Karpas-422 (cell line): ENCODE data around the gene TRAPPC2L. TPM values are rescaled to one million over a fixed set of nuclear protein-coding genes. Genes with fewer than 3 reads are reported as not detected.

Experiments used
- DNase-seq: peaks from one replicate; pipeline ENCODE4 v3.0.0-alpha.2; 2015
- H2AFZ ChIP-seq: fragments of 200-600 bp; sonication (generic); 2 replicates; pipeline ENCODE4 v1.6.1; 2014; ENCODE audit warnings: antibody characterized with exemption, low read length, mixed read lengths
- H3K27ac ChIP-seq: fragments of 200-600 bp; sonication (generic); 2 replicates; pipeline ENCODE4 v1.5.1; 2014; ENCODE audit warnings: mild to moderate bottlenecking, low read length, moderate library complexity
- H3K27me3 ChIP-seq: fragments of 200-600 bp; sonication (generic); 2 replicates; pipeline ENCODE4 v1.6.1; 2014; ENCODE audit warnings: low read length, mixed read lengths
- H3K36me3 ChIP-seq: fragments of 200-600 bp; sonication (generic); 2 replicates; pipeline ENCODE4 v1.6.1; 2014; ENCODE audit warnings: low read length, mixed read lengths; ENCODE audit not compliant: insufficient read depth
- H3K4me1 ChIP-seq: fragments of 200-600 bp; sonication (generic); 2 replicates; pipeline ENCODE4 v1.6.1; 2014; ENCODE audit warnings: mild to moderate bottlenecking, low read length, mixed read lengths
- H3K4me2 ChIP-seq: fragments of 200-600 bp; sonication (generic); 2 replicates; pipeline ENCODE4 v1.6.1; 2014; ENCODE audit warnings: low read length, low read depth, mild to moderate bottlenecking; ENCODE audit not compliant: poor library complexity, severe bottlenecking
- H3K4me3 ChIP-seq: fragments of 200-600 bp; sonication (generic); 2 replicates; pipeline ENCODE4 v1.5.1; 2014; ENCODE audit warnings: mild to moderate bottlenecking, antibody characterized with exemption, low read length, mixed read lengths
- H3K79me2 ChIP-seq: fragments of 200-600 bp; sonication (generic); 2 replicates; pipeline ENCODE4 v1.6.1; 2014; ENCODE audit warnings: mild to moderate bottlenecking, low read length, mixed read lengths
- H3K9ac ChIP-seq: fragments of 200-600 bp; sonication (generic); 2 replicates; pipeline ENCODE4 v1.6.0; 2014; ENCODE audit warnings: low read length
- H3K9me2 ChIP-seq: fragments of 200-600 bp; sonication (generic), shearing (Covaris generic); replicated peaks from 2 replicates; pipeline ENCODE4 v1.6.0; 2014; ENCODE audit warnings: mild to moderate bottlenecking, low read length, moderate library complexity; ENCODE audit not compliant: insufficient read depth
- H3K9me3 ChIP-seq: fragments of 300-700, 200-600 bp; sonication (generic); 2 replicates; pipeline ENCODE4 v1.6.1; 2014; ENCODE audit warnings: low read length, mixed read lengths
- H4K20me1 ChIP-seq: fragments of 200-600 bp; sonication (generic); 2 replicates; pipeline ENCODE4 v1.6.1; 2014; ENCODE audit warnings: mild to moderate bottlenecking, antibody characterized with exemption, low read length, low read depth; ENCODE audit not compliant: insufficient read depth
- total RNA-seq: library from RNA; depleted of rRNA; stranded (reverse); fragments of >200 nt; shearing (Covaris generic); gene quantifications from 2 replicates; pipeline ENCODE4 v1.2.3, GENCODE V29; 2014; ENCODE audit warnings: low replicate concordance

The TRAPPC2L gene
- total RNA-seq, 1 experiment from 2014 or later = 84.6 TPM

- Histone ChIP-seq H3K4me3 (no peak overlapping the region), H3K79me2 (no peaks in the 10 kb centered on the region), H4K20me1 (no peaks in the 10 kb centered on the region), H3K4me2 (no peak overlapping the region), H3K27ac (no peak overlapping the region), H2AFZ (no peak overlapping the region), H3K36me3 (no peaks in the 10 kb centered on the region), H3K9me2 (no peaks in the 10 kb centered on the region), H3K27me3 (no peaks in the 10 kb centered on the region), H3K9me3 (no peaks in the 10 kb centered on the region), H3K4me1 (no peaks in the 10 kb centered on the region), H3K9ac (no peak overlapping the region)
- peak; percentile 81 for DNase-seq
Observed at GRCh38 chr16:88882358-88883030, 25.6 kb downstream of the TRAPPC2L start.

GRCh38 chr16:88883117-88883895 is 26.4 kb downstream of the TRAPPC2L start:
- H3K27me3 ChIP-seq = no peaks in the 10 kb centered on the region
- H4K20me1 ChIP-seq = no peaks in the 10 kb centered on the region
- no peaks in the 10 kb centered on the region for H3K9me2 ChIP-seq

GRCh38 chr16:88883946-88884345 is 27.0 kb downstream of the TRAPPC2L start:
- Histone ChIP-seq H3K9me3 (no peaks in the 10 kb centered on the region), H2AFZ (no peak overlapping the region), H3K9me2 (no peaks in the 10 kb centered on the region), H3K4me3 (no peak overlapping the region), H3K4me2 (no peak overlapping the region), H3K4me1 (no peaks in the 10 kb centered on the region), H3K27me3 (no peaks in the 10 kb centered on the region), H4K20me1 (no peaks in the 10 kb centered on the region), H3K27ac (no peak overlapping the region), H3K79me2 (no peaks in the 10 kb centered on the region), H3K9ac (no peak overlapping the region), H3K36me3 (no peaks in the 10 kb centered on the region)
- DNase-seq = no peak

More at GRCh38 chr16:88883117-88883895, 26.4 kb downstream of the TRAPPC2L start:
- Histone ChIP-seq H3K9me3 (no peaks in the 10 kb centered on the region), H3K79me2 (no peaks in the 10 kb centered on the region), H3K4me1 (no peaks in the 10 kb centered on the region), H3K4me2 (no peak overlapping the region), H3K4me3 (no peak overlapping the region), H3K27ac (no peak overlapping the region), H3K9ac (no peak overlapping the region), H2AFZ (no peak overlapping the region), H3K36me3 (no peaks in the 10 kb centered on the region)
- no peak for DNase-seq

- Histone ChIP-seq H3K9me3 (no peaks in the 10 kb centered on the region), H3K4me1 (no peaks in the 10 kb centered on the region), H3K27ac (no peak overlapping the region), H4K20me1 (no peaks in the 10 kb centered on the region), H3K4me2 (no peak overlapping the region), H3K4me3 (no peak overlapping the region), H3K9ac (no peak overlapping the region), H3K36me3 (no peaks in the 10 kb centered on the region), H3K9me2 (no peaks in the 10 kb centered on the region), H3K79me2 (no peaks in the 10 kb centered on the region), H3K27me3 (no peaks in the 10 kb centered on the region), H2AFZ (no peak overlapping the region)
- no peak for DNase-seq
Observed at GRCh38 chr16:88884569-88885271, 27.8 kb downstream of the TRAPPC2L start.

DNA sequence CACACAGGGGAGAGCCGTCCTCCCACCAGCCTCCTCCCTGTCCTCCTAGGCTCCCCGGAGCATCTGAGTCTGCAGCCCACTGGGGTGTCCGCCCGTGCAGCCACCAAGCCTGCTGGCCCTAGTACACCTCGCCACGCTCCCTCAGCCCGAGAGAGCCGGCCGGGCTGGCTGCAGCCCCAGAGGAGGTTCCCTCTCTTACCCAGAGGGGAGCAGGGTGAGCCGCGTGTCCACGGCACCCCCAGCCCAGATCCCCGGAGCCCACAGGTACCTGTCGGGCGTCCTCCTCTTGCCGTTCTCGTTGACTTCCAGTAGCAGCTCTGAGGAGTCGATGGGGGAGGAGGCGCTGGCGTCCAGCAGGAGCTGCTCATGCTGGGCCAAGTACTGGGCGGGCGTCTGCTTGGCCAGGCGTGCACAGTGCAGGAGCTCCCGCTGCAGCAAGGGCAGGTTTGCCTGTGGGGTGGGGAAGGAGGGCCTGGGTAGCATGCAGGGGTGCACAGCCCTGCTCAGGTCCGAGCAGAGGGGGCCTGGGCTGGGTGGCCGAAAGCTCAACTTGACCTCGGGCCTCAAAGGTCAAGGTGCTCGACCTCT is 28.9 kb downstream of the TRAPPC2L start:
- Histone ChIP-seq H3K9ac (no peak overlapping the region), H3K4me3 (no peak overlapping the region), H3K4me1 (no peaks in the 10 kb centered on the region), H3K27ac (no peak overlapping the region), H3K79me2 (no peaks in the 10 kb centered on the region), H4K20me1 (no peaks in the 10 kb centered on the region), H3K9me2 (no peaks in the 10 kb centered on the region), H3K27me3 (no peaks in the 10 kb centered on the region), H3K4me2 (no peak overlapping the region), H3K9me3 (no peaks in the 10 kb centered on the region), H2AFZ (no peak overlapping the region), H3K36me3 (no peaks in the 10 kb centered on the region)
- no peak for DNase-seq

DNA sequence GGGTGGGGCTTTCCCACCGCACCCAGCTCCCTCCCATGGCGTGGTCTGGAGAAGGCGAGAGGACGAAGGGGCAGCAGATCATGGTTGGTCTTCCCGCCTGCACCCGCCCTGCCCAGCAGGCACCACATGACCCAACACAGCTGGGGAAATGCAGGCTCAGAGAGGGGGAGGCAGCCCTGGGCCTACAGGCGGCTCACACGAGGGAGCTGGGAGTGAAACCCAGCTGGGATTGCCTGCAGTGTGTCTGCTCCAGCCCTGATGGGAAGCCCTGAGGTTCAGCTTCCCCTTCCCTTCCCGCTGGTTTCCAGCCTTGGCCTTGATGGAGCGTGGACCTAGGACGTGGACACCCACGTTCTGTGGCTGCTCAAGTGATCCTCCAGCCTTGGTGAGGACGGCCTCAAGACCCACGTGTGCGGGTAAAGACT is 29.5 kb downstream of the TRAPPC2L start:
- Histone ChIP-seq H3K27ac (no peak overlapping the region), H3K4me3 (no peak overlapping the region), H3K4me2 (no peak overlapping the region), H3K4me1 (no peaks in the 10 kb centered on the region), H3K9ac (no peak overlapping the region), H2AFZ (no peak overlapping the region), H3K9me3 (no peaks in the 10 kb centered on the region), H4K20me1 (no peaks in the 10 kb centered on the region), H3K27me3 (no peaks in the 10 kb centered on the region), H3K9me2 (no peaks in the 10 kb centered on the region), H3K36me3 (no peaks in the 10 kb centered on the region), H3K79me2 (no peaks in the 10 kb centered on the region)
- DNase-seq = no peak

DNA sequence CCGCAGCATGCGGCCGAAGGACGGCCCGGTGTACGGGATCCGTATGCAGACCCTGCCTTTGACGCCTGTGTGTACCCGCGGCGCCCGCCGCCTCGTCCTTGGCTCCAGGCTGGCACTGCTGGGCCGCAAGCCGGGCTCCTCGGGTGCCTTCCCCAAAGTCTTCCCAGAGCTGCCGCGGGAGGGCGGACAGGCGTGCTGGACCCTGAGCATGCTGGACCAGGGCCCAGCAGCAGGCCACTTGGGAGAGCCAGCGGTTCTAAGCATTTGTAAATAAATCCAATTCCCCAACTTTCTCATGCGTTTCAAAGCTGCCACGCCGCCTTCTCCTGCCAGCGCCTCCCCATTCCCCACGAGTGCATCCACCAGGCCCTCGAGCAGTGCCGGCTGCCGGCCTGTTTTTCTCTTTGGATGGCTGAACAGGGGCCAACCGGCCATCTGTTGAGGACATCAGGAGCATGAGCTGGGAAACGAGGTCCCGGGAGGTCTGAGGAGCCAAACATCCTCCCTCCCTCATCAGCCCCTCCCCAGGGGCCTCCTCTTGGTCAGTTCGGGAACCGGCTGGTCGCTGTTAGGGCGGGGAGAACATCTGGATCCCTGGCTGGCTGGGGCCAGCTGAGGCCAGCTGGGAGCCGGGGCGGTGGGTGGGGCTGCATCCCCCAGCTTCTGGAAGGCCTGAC is 30.1 kb downstream of the TRAPPC2L start:
- H3K27ac ChIP-seq = no peak overlapping the region
- no peaks in the 10 kb centered on the region for H3K4me1 ChIP-seq
- no peak overlapping the region for H3K4me2 ChIP-seq
- H3K4me3 ChIP-seq = no peak overlapping the region
- no peak overlapping the region for H3K9ac ChIP-seq
- no peaks in the 10 kb centered on the region for H3K27me3 ChIP-seq
- H3K79me2 ChIP-seq = no peaks in the 10 kb centered on the region
- H3K36me3 ChIP-seq = no peaks in the 10 kb centered on the region
- H3K9me3 ChIP-seq = no peaks in the 10 kb centered on the region
- no peak overlapping the region for H2AFZ ChIP-seq
- no peaks in the 10 kb centered on the region for H3K9me2 ChIP-seq
- H4K20me1 ChIP-seq = no peaks in the 10 kb centered on the region
- DNase-seq = no peak
